ENCODE results near the gene PANK1. TPM values are rescaled to one million over a fixed set of nuclear protein-coding genes. Genes with fewer than 3 reads are reported as not detected.

Gene PANK1
- total RNA-seq, 1 experiment from 2014 or later = 24.0 TPM

DNA sequence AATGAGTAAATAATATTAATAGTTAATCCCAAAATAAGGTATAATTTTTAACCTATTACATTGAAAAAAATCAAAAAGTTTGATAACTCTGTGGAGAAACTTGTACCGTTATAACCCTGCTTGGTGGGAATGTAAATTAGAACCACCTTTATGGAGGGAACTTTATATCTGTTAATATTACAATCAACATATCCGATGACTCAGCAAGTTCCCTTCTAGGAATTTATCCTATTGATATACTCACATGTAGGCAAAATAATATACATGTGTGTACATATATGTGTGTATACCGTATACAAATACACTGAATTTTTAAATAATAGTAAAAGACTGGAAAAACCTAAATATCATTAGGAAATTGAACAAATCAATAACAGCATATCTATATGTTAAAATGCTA, 54.7 kb downstream of the PANK1 start:
- CTCF ChIA-PET = no interaction called here
- POLR2A ChIA-PET = no interaction called here
- H3K27me3 Mint-ChIP-seq (ENCODE audit: insufficient read depth, unreplicated experiment) = no peaks in the 10 kb centered on the region
- Histone ChIP-seq H3K36me3 (ENCODE audit: control insufficient read depth, insufficient read depth, low read length) (no peaks in the 10 kb centered on the region), H3K27me3 (replicated peaks; ENCODE audit: control insufficient read depth, insufficient read depth, low read length) (no peaks in the 10 kb centered on the region), H3K9me3 (no peaks in the 10 kb centered on the region), H3K4me1 (peaks cover 13% of the 10 kb centered on the region), H3K4me3 (ENCODE audit: low read depth, low read length) (no peak overlapping the region)
- peaks cover 27% of the 10 kb centered on the region for H3K36me3 Mint-ChIP-seq (ENCODE audit: insufficient read depth, unreplicated experiment)
- intact Hi-C loops (cut with micrococcal nuclease; ENCODE audit: unreplicated experiment) = loop anchor here (5.0 kb wide), 1 partner anchor 42 kb away; no protein-coding TSS in a partner anchor
- no peak for TF ChIP-seq CTCF (IDR thresholded peaks at IDR 0.05; ENCODE audit: insufficient read depth in 1 of 2, low read depth in 1 of 2, low read length in 1 of 2, severe bottlenecking in 1 of 2, unreplicated experiment in 1 of 2)
- no peak for DNase-seq
- no peak overlapping the region for H3K27ac Mint-ChIP-seq (ENCODE audit: unreplicated experiment)
- peaks cover 6% of the 10 kb centered on the region for H3K4me1 Mint-ChIP-seq (ENCODE audit: low read depth, unreplicated experiment)
- H3K9me3 Mint-ChIP-seq (ENCODE audit: unreplicated experiment) = no peaks in the 10 kb centered on the region
- H3K4me3 Mint-ChIP-seq (ENCODE audit: unreplicated experiment) = no peak overlapping the region
- no TSS peak for BruUV-seq (replicated peaks)

- no peak overlapping the region for H3K4me3 ChIP-seq (ENCODE audit: low read depth, low read length)
Observed at GRCh38 chr10:89589101-89589720, 55.8 kb downstream of the PANK1 start.

DNA sequence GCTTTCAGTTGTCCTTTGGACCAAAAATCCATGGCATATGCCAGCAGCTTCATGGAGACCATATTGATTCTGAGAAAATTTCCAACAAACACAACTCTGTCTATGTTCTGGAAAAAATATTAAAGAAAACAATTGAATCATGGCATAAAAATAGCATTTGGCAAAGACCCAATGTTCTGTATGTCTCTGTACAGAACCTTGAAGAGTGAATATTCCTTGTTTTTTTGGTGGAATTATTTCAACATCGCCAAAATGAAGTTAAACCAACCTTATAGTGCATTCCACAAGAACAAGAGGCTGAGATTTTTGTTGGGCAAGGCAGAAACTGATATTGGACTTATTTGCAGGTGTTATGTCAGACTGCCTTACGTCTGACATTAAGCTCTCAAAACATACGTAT, 56.4 kb downstream of the PANK1 start:
- Histone ChIP-seq H3K4me1 (peaks cover 13% of the 10 kb centered on the region), H3K9me3 (no peaks in the 10 kb centered on the region), H3K27me3 (replicated peaks; ENCODE audit: control insufficient read depth, insufficient read depth, low read length) (no peaks in the 10 kb centered on the region), H3K4me3 (ENCODE audit: low read depth, low read length) (no peak overlapping the region), H3K36me3 (ENCODE audit: control insufficient read depth, insufficient read depth, low read length) (no peaks in the 10 kb centered on the region)
- ChIA-PET POLR2A (no interaction called here), CTCF (no interaction called here)
- BruUV-seq (replicated peaks) = no TSS peak
- peaks cover 36% of the 10 kb centered on the region for H3K36me3 Mint-ChIP-seq (ENCODE audit: insufficient read depth, unreplicated experiment)
- H3K9me3 Mint-ChIP-seq (ENCODE audit: unreplicated experiment) = no peaks in the 10 kb centered on the region
- H3K27ac Mint-ChIP-seq (ENCODE audit: unreplicated experiment) = no peak overlapping the region
- no peak overlapping the region for H3K4me3 Mint-ChIP-seq (ENCODE audit: unreplicated experiment)
- peaks cover 6% of the 10 kb centered on the region for H3K4me1 Mint-ChIP-seq (ENCODE audit: low read depth, unreplicated experiment)
- intact Hi-C loops (cut with micrococcal nuclease; ENCODE audit: unreplicated experiment) = loop anchor here (5.0 kb wide), 1 partner anchor 114 kb away; the partner anchor contains the start of gene KIF20B
- no peak for TF ChIP-seq CTCF (IDR thresholded peaks at IDR 0.05; ENCODE audit: insufficient read depth in 1 of 2, low read depth in 1 of 2, low read length in 1 of 2, severe bottlenecking in 1 of 2, unreplicated experiment in 1 of 2)
- no peaks in the 10 kb centered on the region for H3K27me3 Mint-ChIP-seq (ENCODE audit: insufficient read depth, unreplicated experiment)
- no peak for DNase-seq

More at GRCh38 chr10:89589101-89589720, 55.8 kb downstream of the PANK1 start:
- Histone ChIP-seq H3K36me3 (ENCODE audit: control insufficient read depth, insufficient read depth, low read length) (no peaks in the 10 kb centered on the region), H3K27me3 (replicated peaks; ENCODE audit: control insufficient read depth, insufficient read depth, low read length) (no peaks in the 10 kb centered on the region), H3K9me3 (no peaks in the 10 kb centered on the region), H3K4me1 (peaks cover 13% of the 10 kb centered on the region)
- ChIA-PET POLR2A (no interaction called here), CTCF (no interaction called here)
- no peak overlapping the region for H3K4me3 Mint-ChIP-seq (ENCODE audit: unreplicated experiment)
- TF ChIP-seq CTCF (IDR thresholded peaks at IDR 0.05; ENCODE audit: insufficient read depth in 1 of 2, low read depth in 1 of 2, low read length in 1 of 2, severe bottlenecking in 1 of 2, unreplicated experiment in 1 of 2) = no peak
- H3K9me3 Mint-ChIP-seq (ENCODE audit: unreplicated experiment) = no peaks in the 10 kb centered on the region
- intact Hi-C loops (cut with micrococcal nuclease; ENCODE audit: unreplicated experiment) = loop anchor here (5.0 kb wide), 1 partner anchor 113 kb away; the partner anchor contains the start of gene KIF20B
- no TSS peak for BruUV-seq (replicated peaks)
- no peak for DNase-seq
- H3K36me3 Mint-ChIP-seq (ENCODE audit: insufficient read depth, unreplicated experiment) = peaks cover 30% of the 10 kb centered on the region
- peaks cover 6% of the 10 kb centered on the region for H3K4me1 Mint-ChIP-seq (ENCODE audit: low read depth, unreplicated experiment)
- no peaks in the 10 kb centered on the region for H3K27me3 Mint-ChIP-seq (ENCODE audit: insufficient read depth, unreplicated experiment)
- no peak overlapping the region for H3K27ac Mint-ChIP-seq (ENCODE audit: unreplicated experiment)

All from Caco-2 (cell line).